HG02610 (cell line): ENCODE results near the gene CLIC3.

ENCODE experiments used
- ATAC-seq: cut with Tn5 transposase; IDR thresholded peaks from one replicate; pipeline ENCODE4 v1.9.1; 2021; ENCODE audit warnings: mild to moderate bottlenecking, moderate library complexity; ENCODE audit not compliant: unreplicated experiment

Gene CLIC3

GRCh38 chr9:136983167-136983566 lies 13.2 kb downstream of the CLIC3 start:
- no peak for ATAC-seq

- ATAC-seq = no peak
Observed at GRCh38 chr9:136982232-136983051, 13.9 kb downstream of the CLIC3 start, which contains the start of gene LCNL1. TSS of gene LCNL1 (plus strand) at chr9:136982993. CDS start at chr9:136983587, 594 bp downstream.

GRCh38 chr9:136981588-136982231 lies 14.7 kb downstream of the CLIC3 start:
- no peak for ATAC-seq

GRCh38 chr9:136980669-136981478 lies 15.5 kb downstream of the CLIC3 start:
- no peak for ATAC-seq

GRCh38 chr9:136979769-136980587 lies 16.4 kb downstream of the CLIC3 start:
- ATAC-seq = no peak

- ATAC-seq = no peak
Observed at GRCh38 chr9:136978865-136979544, 17.4 kb downstream of the CLIC3 start.

- ATAC-seq = no peak
Observed at GRCh38 chr9:136978073-136978864, 18.1 kb downstream of the CLIC3 start.

- ATAC-seq = no peak
Observed at GRCh38 chr9:136977649-136978072, 18.7 kb downstream of the CLIC3 start.

- ATAC-seq = no peak
Observed at GRCh38 chr9:136977223-136977622, 19.1 kb downstream of the CLIC3 start, which contains the start of gene PTGDS. TSS of gene PTGDS (plus strand) at chr9:136977504. CDS start at chr9:136977579, 75 bp downstream.

GRCh38 chr9:136975644-136976043 lies 20.7 kb downstream of the CLIC3 start:
- no peak for ATAC-seq

- ATAC-seq = no peak
Observed at GRCh38 chr9:136974817-136975535, 21.4 kb downstream of the CLIC3 start.

- no peak for ATAC-seq
Observed at GRCh38 chr9:136973618-136974617, 22.4 kb downstream of the CLIC3 start.

- no peak for ATAC-seq
Observed at GRCh38 chr9:136972743-136973142, 23.6 kb downstream of the CLIC3 start.

GRCh38 chr9:136972335-136972734 lies 24.0 kb downstream of the CLIC3 start:
- no peak for ATAC-seq

- no peak for ATAC-seq
Observed at GRCh38 chr9:136971746-136972145, 24.6 kb downstream of the CLIC3 start.

GRCh38 chr9:136970361-136970760 lies 26.0 kb downstream of the CLIC3 start:
- no peak for ATAC-seq

GRCh38 chr9:136969774-136970173 lies 26.6 kb downstream of the CLIC3 start:
- ATAC-seq = no peak
